ENCODE measurements around the gene EGFL6.
"Not testable (repeated sequence)": the region's sequence is repeated elsewhere in the genome, so short reads cannot be mapped to it uniquely, and the experiment has no call there.

Gene EGFL6

DNA sequence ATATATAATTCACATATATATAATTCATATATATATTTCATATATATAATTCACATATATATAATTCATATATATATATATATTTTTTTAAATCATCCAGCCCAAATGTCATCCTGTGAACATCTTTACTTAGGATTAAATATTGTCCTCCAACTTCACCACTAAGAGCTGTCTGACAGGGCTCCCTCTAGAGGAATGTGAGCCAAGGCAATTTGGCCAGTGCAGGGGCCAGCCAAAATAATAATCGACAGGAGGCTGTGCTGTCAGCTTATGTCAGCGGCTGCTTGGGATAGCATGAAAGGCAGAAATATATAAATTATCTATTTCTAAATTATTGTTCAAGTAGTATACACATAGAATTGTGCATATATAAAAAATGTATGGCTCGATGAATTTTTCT lies 29.5 kb downstream of the EGFL6 start:
- DNase-seq, result no peak

DNA sequence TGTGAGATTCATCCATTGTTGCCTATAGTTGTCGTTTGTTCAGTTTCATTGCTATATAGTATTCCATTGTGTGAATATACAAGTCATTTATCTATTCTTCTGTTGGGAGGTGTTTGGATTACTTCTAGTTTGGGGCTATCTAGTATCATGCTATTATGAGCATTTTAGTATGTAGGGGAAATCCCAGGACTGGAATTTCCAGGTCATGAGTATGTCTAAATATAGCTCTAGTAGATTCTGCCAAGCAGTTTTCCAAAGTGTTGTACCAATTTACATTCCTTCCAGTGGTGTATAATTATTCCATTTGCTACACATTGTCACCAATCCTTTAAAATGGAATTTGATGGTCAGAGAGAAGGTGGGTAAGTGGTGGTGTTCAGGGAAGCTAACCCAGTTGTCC lies 30.1 kb downstream of the EGFL6 start:
- no peak for DNase-seq

DNA sequence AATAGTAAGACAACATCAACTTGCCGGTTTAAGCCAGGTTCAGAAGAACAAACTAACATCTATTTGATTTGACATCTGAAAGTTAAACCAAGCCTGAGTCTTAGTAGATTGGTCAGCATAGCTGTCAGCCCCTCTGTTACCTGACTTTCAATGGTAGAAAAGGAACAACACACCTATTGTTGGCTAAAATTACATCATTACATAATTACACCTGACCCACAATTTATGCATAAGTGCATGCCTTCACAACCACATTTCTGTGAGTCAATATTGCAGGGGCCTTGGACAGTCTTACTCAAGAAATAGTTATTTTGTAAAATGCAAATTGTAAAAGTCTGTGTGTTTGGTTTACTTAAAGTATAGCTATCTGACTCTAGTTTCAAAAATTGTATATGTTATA lies 36.2 kb downstream of the EGFL6 start:
- DNase-seq, result no peak

DNA sequence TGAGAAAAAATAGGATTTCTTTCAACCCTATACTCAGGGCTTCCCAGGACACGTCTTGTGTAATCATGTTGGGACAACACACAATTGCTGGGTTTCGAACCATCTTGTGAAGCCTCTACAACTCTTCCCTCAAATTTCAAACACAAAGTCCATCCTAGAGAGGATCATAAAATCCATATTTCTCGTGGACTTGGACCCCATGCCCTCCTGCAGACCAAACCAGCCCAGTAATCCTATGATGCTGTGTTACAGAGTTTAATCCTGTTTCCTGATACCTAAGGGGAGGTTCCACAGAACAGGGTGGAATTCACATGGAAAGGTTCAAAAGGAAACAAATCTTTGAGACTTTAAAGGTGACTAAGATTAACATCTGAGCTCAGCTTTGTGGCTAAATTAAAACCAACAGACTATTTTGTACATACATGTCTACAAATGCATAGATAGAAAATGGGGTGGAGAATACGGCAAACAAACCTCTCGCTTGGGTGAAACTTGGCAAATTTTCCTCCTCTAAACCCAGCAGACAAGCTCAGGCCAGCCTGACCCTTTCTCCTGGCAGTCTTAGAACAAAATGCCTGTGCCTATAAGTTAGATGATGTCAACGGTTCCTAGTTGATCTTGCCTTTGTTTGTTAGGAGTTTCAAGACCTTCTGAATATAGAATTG lies 38.1 kb downstream of the EGFL6 start:
- DNase-seq, result no peak

DNA sequence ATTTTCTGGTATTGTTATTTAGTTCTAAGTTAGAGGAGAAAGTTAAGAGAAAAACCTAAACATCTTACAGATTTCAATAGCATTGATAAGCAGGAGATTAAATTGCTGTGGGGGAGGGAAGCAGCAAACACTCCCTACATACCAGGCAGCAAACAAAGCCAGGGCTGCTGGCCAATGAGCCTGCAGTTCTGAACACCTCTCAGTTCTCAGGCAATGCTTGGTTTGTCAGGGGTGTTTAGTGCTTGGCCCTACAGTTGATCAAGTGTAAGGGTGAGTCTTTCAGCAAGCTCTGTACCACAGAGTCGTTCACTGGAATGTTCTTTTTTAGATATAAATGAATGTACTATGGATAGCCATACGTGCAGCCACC lies 38.6 kb downstream of the EGFL6 start:
- no peak for DNase-seq

DNA sequence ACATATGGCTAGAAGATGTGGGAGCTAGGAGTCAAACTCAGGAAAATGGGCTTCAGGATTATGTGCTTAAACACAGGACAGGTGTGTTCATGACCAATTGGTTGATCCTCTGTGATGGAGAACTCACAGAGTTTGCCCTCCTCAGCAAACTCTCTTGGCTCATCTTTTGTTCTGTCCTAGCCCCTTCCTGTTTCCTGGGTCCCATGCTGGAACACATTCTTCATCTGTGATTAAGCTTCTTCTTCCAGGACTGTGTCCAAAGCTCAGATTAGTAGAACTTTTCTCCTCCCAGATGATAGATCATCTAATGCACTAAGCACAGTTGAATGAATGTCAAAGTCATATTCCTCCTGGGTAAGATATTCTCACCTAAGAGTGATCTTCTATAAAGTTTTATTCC lies 44.8 kb downstream of the EGFL6 start:
- no peak for DNase-seq

DNA sequence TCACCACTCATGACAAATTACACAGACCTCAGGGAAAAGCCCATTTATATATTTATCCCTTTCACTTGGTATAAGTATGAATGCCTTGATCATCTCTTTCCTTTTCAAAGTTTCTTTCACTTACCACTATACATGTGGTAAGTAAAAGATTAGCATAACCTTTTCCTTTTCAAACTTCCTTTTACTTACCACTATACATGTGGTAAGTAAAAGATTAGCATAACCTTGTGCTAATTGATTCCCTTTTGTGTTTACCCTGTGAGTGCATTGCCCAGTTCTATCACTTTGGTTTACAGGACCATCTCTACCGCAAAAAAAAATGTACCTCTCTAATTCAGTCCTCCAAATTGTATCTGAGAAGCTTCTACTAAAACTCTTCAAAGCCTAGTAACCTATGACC lies 50.8 kb downstream of the EGFL6 start:
- DNase-seq, result no peak

DNA sequence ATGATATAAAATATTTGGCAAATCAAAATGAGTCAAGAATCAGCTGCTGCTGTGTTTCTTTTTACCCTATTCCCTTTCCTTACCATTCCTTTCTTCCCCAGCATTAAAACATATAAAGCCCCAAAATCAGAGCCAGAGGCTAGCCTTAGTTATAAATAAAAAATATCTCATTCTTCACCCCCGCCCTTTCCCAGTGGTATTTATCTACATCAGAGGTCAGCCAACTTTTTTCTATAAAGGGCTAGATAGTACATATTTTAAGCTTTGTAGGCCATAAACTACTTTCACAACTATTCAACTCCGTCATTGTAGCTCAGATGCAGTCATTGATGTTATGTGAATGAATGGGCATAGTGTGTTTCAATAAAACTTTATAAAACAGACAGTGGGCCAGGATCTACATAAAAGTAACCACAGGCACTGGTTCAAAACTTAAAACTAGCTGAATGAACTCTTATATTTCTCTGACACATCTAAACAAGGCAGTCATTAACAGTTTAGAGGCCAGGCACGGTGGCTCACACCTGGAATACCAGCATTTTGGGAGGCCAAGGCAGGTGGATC lies 53.1 kb downstream of the EGFL6 start:
- no peak for DNase-seq

DNA sequence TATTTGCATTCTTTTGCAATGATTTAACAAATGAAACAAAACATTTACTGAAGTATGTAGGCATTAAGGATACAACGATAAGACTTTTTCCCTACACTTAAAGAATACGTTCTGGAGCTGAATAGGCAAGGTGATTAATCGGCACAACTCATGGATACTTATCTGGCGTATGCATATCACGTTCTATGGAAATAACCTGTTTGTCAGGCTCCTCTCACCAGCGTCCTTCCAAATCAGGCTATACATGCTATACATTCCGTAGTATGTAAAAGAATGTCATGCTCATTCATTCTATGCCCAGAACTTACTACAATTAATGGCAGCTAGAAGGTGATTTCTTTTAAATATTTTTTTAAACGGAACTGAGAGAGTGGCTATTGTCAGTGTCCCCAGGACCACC lies 57.9 kb downstream of the EGFL6 start:
- no peak for DNase-seq

DNA sequence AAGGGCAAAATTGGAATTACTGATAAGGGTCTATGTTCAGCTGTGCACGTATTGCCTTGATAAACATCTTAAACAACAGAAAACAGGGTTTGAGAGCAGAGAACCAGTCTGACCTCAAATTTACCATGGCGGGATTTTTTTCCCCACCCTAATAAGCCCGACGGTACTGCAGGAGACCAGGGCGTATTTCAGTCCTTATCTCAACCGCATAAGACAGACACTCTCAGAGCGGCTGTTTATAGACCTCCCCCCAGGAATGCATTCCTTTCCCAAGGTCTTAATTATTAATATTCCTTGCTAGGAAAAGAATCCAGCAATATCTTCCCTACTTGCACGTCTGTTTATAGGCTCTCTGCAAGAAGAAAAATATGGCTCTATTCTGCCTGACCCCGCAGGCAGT lies 67.8 kb downstream of the EGFL6 start:
- DNase-seq, result not testable (repeated sequence)

DNA sequence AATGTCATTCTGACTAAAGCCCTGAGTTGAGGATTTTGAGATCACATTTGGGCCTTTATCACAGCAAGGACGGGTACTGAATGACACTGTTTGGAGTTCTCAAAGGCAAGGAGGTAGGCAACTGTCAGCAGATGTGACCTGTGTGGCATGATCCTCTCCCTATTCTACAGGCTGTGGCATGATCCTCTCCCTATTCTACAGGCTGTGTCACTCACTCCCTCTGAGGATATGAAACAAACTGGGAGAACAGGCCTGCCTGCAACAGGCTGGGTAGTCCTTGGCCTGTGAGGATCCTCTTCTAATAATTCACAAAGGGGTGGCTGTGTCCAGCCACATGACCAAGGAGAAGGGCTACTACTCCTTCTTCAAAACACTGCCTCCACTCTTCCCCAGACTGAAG lies 68.6 kb downstream of the EGFL6 start:
- DNase-seq, result no peak

DNA sequence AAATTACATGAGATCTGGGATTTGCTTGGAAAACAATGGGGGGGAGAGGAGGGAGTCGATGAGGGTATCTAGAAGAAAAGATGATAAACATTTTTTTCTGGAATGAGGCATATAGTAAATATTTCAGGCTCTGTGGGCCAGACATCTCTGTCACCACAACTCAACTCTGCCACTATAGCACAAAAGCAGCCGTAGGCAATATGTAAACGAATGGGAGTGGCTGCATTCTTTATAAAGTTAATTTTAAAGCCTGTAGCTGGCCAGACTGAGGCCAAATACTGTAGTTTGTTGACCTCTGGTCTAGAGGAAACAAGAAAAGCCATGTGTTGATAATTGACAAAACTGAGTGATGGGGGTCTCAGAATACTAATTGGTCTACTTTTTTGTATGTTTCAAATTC lies 69.4 kb downstream of the EGFL6 start:
- no peak for DNase-seq

DNA sequence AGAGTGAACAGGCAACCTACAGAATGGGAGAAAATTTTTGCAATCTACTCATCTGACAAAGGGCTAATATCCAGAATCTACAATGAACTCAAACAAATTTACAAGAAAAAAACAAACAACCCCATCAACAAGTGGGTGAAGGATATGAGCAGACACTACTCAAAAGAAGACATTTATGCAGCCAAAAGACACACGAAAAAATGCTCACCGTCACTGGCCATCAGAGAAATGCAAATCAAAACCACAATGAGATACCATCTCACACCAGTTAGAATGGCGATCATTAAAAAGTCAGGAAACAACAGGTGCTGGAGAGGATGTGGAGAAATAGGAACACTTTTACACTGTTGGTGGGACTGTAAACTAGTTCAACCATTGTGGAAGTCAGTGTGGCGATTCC lies 72.3 kb downstream of the EGFL6 start:
- not testable (repeated sequence) for DNase-seq

DNA sequence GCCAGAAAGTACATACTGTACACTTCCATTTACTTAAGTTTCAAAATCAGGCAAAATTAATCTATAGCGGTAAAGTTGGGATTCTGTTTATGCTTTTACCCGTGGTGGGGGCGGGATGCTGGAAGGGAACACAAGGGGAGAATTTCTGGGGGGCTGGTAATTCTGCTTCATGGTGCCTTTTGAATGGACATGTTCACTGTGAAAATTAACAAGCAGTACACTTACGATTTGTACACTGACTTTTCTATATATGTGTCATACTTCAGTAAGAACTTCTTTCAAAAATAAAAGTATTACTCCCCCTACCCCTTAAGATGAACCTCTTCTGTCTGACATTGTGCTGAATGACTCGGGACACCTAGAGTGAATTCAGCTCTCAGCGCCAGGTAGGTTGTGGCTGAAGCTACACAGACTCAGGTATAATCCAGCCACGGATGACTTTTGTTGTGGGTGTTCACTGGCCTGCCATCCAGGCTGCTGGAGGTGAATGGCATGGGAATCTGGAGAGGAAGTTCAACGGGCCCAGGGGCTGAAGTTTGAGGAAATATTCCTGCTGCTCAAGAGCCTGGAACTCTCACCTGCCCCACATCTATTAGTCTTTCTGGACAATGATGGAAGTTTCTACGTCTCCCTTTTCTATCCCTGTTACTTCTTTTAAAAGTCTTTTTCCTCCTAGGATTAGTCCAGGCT lies 76.2 kb downstream of the EGFL6 start:
- DNase-seq, result no peak

DNA sequence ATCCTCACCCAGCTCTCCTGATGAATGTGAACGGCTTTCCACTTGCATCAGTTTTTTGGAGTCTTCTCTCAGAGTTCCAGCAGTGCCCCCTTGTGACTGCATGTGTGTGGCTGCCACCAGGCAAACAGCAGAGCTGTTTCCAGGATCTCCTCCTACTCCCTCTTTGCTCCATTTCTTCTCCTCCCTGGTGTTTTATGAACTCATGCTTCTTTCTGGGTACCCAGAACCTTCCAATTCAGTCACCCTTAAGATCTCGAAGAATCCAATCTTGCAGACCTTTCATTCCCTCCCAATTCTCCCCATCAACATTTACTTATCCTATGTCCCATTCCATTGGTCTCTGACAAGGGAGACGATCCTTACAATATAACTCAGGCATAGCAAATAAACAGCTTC lies 76.8 kb downstream of the EGFL6 start:
- peak; percentile 24 to 42 for DNase-seq

DNA sequence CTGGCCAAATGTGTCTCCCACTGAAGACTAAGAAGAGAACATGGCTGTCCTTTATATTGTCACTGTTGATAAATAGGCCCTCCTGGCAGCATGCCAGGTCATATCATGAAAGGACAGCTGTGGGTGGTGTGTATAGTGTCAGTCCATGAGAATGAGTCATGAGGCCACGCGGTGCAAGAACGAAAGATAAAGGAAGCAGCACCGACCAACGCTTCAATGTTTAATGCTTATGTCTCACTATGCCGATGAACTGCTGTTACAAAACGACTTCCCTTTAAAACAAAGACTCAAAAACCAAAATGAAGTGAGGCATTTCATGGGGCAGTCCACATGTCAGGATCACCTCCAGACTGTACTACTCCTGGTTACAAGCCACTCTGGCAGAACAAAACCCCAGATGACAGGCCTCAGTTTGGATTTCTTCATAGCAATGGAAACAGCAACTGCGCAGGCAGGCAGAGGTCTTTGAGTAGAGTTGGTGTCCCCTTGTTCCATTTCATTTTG lies 78.4 kb downstream of the EGFL6 start:
- peak; percentile 60 to 63 for DNase-seq

DNA sequence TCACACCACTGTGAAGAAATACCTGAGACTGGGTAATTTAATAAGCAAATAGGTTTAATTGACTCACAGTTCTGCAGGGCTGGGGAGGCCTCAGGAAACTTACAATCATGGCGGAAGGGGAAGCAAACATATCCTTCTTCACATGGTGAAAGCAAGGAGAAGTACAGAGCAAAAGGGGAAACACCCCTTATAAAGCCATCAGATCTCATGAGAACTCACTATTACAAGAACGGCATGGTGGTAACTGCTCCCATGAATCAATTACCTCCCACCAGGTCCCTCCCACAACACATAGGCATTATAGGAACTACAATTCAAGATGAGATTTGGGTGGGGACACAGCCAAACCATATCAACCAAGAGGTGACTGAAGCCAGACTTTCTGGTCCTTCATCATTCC lies 78.9 kb downstream of the EGFL6 start:
- DNase-seq, result not testable (repeated sequence)

DNA sequence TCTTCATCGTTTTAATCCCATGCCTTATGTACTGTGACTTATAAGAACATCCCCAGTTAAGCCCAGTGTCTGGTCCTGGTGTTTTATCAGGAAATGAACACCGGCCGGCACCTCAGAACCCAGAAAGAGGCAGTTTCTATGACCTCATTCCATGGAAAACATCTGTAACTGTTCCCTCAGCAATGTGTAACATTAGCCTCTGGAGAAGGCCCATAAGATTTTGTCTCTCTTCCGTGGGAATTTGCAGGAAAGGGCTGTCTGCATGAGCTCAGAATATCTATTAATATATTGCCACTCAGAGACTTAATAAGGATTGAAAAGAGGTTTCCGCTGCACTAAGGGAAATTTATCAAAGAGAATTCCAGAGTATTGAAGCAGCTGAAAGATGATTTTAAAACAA lies 80.4 kb downstream of the EGFL6 start:
- no peak for DNase-seq

DNA sequence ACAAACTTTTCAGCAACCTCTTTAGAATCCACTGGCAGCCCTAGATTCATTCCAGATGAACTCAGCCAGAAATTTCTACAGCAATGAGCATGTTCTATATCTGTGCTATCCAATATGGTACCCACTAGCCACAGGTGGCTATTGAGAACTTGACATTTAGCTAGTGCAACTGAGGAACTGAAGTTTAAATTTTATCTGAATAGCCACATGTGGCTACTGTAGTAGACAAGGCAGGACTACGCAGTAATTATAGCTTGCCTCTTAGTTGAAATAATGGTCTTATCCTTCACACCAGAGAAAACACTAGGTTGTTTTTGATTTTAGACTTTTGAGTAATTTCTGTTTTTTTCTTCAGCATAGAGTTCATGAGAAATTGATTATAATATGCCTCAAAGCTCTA lies 80.9 kb downstream of the EGFL6 start:
- DNase-seq, result no peak

DNA sequence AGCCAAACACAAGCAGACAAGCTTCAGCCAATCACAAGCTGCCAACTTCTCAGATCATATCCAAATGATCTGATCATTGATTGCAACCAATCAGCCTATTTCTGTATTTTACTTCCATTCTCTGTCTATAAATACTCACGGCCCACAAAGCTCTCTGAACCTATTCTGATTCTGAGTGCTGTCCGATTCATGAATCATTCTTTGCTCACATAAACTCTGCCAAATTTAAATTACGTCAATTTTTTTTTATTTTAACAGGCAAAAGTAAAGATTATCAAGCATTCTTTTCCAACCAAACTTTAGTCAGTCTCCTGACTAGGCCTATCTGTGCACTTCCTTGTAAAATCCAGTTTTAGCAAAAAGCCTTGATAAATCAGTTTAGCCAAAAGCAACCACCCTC lies 81.7 kb downstream of the EGFL6 start:
- no peak for DNase-seq

DNA sequence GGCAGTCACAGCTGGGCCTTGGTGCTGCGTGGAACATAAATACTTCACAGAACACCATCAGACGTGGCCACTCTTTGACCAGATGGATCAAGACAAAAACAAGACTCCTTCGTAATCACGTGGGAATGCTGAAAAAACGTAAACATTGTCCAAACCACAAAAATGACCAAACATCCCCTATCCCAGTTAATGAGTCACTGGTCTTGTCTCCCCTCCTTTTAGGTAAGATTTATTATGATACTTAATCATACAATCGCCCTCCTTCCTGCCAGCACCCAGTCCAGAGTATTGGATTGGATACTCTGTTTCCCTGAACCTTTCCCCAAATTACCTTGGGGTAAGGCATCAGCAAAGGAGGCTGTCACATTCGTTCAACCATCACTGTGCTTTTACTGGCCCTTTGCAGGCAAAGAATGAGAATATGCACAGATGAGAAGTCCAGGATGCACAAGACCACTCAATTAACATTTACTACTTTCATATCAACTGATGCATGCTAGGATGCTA lies 82.9 kb downstream of the EGFL6 start:
- DNase-seq, result peak in 1 of 2 donors; percentile 1

DNA sequence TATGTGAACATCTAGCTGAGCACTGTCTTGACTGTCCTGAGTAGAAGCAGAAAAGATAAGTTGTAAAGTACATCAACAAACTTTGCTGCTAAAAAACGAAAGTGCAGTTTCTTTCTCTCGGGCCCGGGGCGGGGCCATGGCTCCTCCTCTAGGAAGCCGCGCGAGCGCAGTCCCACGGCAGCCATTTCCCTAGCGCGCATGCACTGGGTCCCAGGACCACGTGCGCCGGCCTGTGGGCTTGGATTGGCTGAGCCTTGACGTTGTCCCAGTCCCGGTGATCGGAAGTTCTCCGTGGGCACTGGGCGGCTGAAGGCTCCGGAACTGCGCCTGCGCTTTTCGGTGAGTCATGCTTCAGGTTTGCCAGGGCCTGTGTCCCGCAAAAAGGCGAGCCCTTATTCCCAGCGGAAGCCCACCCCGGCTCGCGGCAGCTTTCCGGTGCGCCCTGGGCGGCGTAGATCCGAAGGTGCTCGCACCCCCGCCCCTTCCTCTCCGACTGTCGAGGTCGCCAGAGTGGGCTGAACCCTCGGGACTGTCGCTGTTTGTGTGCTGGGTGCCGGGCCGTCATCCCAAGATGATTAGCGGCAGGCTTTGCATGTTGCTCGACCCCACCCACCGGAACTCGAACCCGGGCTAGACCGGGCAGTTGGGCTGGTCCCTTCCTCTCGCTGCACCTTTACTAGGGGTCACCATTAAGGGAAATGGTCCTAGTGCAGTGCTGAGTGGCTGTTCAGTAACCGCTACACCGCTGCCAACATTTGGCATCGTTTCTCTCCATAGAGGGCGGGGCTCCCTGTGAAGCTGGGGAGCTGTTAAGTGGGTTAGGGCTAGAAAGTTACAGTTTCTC lies 83.7 kb downstream of the EGFL6 start, which contains the start of gene TCEANC:
TCEANC (plus strand) TSS at position 292 of the 844 bp plus-strand sequence. CDS start 9,368 bp downstream, outside the sequence.
- peak; percentile 93 to 97 for DNase-seq

DNA sequence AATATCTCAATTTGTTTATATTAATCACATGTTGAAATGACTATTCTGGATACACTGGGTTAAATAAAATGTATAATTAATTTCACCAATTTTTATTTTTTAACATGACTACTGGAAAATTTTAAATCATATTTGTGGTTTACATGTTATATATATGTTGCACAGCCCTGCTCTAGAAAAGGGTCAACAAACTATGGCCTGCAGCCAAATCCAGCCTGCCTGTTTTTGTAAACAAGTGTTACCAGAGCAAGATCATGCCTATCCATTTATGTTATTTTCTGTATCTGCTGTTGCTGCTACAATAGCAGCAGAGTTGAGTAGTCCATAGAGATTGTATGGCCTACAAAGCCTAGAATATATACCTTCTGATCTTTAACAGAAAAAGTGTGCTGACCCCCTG lies 84.7 kb downstream of the EGFL6 start:
- no peak for DNase-seq

All from CD4-positive, alpha-beta T cell treated with Interleukin-4 for 1 hour (primary cell).